ENCODE results near the gene PET117.

DNA sequence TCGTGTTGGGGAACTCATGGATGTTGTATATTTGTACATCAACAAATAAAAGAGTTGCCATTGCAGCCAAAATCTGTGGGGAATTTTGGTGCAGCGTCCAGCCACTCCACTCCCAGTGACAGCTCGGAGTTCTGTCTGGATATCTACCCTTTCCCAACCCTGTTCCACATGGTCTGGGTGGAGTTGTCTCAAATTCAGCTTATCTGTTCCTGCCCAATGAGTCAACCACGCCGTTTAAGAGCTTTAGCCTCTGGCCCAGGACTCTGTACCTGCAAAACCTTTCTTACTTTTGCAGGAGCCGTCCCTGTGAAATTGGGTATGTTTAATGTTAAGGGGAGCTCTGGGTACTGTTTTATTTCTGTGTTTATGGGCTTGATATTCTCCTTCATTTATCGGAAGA, 46.0 kb upstream of the PET117 start:
- no peak for TF ChIP-seq POLR2A (IDR thresholded peaks at IDR 0.05)
- TF ChIP-seq, protein P1, sequence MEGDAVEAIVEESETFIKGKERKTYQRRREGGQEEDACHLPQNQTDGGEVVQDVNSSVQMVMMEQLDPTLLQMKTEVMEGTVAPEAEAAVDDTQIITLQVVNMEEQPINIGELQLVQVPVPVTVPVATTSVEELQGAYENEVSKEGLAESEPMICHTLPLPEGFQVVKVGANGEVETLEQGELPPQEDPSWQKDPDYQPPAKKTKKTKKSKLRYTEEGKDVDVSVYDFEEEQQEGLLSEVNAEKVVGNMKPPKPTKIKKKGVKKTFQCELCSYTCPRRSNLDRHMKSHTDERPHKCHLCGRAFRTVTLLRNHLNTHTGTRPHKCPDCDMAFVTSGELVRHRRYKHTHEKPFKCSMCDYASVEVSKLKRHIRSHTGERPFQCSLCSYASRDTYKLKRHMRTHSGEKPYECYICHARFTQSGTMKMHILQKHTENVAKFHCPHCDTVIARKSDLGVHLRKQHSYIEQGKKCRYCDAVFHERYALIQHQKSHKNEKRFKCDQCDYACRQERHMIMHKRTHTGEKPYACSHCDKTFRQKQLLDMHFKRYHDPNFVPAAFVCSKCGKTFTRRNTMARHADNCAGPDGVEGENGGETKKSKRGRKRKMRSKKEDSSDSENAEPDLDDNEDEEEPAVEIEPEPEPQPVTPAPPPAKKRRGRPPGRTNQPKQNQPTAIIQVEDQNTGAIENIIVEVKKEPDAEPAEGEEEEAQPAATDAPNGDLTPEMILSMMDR (IDR thresholded peaks at IDR 0.05) = no peak
